GM18499 (cell line): ENCODE data around the gene THSD4.

Experiments used
- ATAC-seq: cut with Tn5 transposase; IDR thresholded peaks from one replicate; pipeline ENCODE4 v1.9.1; 2021; ENCODE audit warnings: moderate number of reproducible peaks; ENCODE audit not compliant: insufficient read depth, unreplicated experiment

THSD4 gene

DNA sequence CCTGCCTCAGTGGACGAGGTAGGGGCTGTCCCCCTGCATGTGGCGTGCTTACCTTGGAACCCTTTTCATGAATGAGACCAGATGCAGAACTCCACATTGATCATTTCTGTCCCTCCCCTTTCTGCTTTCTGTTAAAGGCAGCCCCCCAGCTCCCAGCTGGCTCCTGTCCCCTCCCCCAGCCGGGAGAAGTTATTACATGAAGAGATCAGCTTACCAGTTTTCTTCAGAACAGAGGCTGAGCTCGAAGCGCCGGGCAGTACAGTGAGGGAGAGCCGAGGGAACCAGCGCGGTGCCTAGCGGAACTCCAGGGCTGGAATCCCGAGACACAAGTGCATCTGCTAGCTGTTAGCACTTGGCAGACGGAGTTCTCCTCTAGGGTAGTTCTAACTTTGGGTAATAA is 431.7 kb downstream of the THSD4 start:
- no peak for ATAC-seq

DNA sequence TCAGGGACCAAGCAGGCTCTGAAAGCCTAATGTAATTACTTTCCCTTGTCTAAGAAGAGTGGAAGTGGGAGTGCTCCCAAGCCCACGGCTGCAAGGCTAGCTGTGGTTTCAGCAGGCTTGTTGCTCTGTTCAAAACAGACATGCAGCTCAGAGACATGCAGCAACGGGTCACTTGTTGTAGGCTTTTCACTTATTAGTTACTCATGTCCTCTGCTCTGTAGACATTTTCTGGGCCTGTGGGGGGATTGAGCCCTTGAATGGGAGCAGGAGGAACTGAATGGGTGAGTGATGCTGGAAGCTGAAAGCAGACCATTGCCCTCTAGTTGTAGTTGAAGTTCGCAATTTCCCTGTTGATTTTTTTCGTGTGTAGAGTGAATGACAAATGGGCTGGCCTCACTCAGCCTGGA is 433.1 kb downstream of the THSD4 start:
- ATAC-seq, result no peak

DNA sequence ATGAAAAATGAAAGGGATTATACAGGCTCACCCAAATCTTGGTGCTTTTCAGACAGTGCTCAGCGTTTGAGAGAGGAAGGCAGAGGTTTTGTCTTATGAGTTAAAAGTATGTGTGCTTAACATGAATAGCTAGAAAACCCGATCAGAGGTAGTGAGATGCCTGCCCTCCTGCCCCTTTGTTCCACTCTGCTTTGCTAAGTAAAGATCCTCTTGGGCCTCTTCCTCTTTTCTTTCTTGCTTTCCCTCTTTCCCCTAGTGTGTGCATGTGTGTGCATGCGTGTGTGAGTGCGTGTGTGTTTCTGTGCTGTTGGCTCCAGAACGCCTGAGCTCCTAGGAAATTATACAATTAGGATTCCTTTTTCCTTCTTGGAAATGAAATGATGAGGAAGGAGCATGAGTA is 433.8 kb downstream of the THSD4 start:
- no peak for ATAC-seq

DNA sequence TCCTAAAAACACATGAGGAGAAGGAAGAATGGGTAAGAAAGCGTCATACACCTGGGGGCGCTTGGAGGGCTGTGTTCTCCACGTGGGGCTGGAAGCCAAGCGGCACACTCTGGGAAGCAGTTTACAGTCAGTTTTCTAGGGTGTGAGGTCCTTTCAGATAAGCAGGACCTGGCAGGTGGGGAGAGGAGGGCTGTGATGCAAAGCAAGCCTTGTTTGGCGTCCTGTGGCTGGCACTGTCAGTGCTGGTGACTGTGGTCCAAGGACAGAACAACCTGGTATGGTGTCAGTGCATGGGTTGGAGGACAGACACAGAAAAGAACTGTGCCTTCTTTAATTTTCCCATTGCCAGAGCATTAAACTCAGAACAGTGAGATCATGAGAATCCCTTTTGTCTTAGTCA is 434.4 kb downstream of the THSD4 start:
- ATAC-seq, result no peak

DNA sequence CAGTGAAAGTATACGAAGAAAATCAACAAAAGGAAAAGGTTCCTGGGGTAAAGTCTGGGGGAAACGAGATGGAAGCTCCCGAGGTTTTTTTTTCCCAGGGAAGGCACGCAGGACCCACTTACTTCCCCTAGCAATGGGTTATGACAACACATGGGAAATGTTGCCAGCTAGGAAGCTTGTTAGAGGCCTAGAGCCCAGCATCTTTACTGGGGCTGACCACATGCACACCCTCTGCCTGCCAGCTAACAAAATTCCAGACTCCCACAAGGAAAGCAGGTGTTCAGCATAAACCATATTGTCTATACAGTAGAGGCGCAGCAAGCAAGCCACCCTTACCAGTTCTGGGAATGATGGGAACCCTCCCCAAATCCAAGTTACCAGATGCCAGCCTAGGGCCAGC is 436.3 kb downstream of the THSD4 start:
- no peak for ATAC-seq

DNA sequence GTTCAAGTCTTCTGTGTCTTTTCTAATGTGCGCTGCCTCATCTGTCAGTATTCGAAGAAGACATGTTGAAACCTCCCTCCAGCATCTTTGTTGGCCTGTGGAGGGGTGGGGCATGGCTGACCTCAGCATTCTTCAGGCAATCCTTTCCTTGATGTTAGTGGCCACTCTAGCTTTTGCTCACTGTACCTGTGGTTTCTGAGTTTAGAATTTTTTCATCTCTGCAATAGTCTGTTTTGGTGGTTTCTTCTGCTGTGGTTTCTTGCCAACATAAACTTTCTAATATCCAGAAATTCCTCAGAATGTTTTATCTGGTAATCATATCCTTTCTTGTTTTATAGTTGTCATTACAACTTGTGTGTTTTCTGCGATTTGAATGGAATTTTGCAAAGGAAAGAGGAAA is 443.8 kb downstream of the THSD4 start:
- no peak for ATAC-seq

DNA sequence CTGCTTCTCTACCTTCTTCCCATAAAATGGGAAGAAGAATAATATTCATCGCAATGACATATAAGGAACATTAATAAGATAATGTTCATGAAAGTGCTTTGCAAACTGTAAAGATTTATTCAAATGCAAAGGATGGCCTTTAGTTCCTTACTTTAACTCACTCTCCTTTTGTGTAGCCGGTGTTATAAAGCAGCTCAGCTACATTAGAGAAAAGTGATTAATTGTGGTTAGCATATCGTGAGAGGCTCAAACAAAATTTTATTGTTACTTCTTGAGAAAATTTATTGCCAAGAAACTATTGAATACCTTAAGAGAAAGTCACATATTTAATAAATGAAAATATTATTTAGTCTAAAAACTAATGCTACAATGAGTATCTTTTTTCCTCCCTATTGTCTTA is 444.3 kb downstream of the THSD4 start:
- ATAC-seq, result no peak

DNA sequence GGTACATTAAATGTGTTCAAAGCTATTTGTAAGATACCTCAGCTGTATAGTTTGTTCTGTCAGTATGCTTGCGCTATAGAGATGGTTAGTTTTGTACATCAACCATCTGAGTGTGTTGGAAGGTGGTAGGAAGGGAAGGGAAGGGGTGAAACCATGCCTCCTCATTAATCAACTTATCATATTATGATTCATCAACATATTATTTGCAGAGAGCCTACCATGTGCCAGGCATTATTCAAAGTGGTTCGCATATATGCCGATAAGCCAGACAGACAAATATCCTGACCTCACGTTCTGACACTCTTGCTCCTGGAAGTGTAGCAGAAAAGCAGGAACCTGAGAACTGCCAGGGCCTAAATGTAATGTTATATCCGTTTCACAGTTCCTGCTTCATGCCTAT is 447.0 kb downstream of the THSD4 start:
- no peak for ATAC-seq

DNA sequence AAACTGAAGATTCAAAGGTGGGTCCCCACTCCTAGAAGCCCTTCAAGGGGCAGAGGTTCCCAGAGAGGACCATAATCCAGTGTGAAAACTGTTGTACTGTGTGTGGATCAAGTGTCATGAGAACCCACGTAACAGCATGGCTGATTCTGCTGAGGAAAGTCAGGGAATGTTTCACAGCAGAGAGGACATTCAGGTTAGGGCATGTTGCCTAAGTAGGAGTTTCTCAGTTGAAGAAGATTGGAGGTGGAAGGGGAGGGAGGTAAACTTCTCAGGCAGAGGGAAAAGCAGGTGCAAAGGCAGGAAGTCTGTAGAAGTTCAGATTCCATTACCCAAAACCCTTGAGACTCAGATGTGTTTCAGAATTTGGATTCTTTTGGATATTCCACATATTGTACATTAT is 448.9 kb downstream of the THSD4 start:
- no peak for ATAC-seq

DNA sequence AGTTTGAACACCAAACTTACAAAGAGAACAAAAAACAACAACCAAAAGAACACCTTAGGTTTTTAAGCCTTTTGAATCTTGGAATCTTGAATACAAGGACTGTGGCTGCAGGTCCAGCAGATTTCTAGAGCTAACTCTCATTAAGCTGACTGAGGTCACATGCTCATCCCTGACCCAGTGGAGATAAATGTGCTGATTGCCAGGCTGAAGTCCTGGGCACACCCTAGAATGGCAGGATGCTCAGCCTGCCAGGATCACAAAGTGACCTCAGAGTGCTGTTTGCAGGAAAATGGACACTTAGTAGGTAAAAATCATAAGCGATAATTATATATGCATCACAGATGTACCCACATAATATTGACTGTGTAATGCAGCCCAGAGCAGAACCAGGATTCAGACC is 449.7 kb downstream of the THSD4 start:
- ATAC-seq, result no peak

DNA sequence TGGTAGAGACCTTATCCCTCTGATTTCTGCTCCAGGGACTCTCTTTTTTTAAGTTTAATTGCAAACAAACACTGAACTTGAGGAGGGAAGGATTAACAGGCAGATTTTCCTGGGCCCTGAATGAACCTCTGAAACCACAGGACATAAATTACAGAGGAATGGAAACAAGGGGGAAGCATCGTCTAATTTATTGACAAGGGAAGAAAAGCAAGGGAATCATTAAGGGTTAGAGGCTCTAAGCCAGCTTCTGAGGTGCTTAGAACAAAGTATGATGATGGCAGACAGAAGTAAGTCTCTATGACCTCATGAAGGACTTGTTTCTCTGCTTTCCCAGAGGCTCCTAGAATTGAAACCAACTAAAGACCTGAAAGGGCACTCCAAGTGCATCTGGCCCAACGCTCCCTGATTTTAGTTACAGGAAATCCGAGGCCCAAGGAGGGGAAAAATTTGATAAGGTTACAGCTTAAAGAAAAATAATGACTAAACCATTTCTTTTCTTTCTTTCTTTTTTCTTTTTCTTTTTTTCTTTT is 450.4 kb downstream of the THSD4 start:
- no peak for ATAC-seq

DNA sequence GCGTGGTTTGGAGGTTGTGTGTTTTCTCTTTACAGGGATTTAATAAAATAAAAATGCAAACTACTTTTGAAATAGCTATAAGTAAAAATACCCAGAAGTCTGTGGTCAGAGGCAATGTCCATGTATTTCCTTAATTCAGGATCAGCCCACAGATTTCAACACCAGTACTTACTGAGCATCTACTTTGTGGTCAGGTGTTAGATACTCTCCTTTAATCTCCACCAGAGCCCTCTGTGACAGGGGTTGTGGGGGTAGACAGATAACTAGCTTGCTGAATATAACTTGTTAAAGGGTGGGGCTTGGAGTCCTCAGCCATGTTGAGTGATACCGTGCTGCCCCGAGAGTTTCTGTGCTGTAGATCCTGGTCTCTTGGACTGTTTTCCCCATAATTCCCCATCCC is 451.0 kb downstream of the THSD4 start:
- no peak for ATAC-seq

DNA sequence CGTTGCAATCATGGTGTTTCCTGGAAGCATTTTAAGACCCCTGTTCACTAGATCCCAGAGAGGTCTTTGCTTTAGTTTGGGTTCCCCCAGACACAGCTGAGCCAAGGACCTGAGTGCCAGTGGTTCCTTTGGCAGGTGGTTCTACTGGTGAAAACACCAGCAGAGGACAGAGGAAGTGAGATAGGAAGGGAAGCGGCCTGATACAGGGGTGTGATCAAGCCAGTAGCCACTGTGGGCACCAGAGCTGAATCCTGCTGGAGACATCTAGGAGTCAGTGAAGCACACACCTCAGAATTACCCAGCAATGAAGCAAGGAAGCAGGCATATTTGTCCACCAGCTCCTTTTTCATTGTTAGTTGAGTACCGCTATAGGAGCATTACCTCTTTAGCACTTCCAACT is 451.9 kb downstream of the THSD4 start:
- ATAC-seq, result no peak

DNA sequence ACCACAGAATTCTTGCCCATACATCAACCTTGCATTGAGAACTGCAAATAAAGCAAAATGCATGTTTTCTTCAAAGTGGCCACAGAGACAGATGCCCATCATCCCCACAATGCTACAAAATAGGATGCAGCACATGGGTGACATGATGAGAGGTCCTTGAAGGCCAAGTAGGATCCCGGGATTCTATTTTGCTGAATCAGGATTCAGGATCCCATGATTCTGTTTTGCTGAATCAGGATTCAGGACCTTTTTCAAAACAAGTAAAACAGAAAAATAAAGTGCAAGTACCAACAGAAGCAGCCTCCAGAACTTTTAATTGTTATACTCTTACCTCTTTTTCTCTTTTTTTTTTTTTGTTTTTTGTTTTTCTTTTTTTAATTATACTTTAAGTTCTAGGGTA is 453.0 kb downstream of the THSD4 start:
- ATAC-seq, result no peak

DNA sequence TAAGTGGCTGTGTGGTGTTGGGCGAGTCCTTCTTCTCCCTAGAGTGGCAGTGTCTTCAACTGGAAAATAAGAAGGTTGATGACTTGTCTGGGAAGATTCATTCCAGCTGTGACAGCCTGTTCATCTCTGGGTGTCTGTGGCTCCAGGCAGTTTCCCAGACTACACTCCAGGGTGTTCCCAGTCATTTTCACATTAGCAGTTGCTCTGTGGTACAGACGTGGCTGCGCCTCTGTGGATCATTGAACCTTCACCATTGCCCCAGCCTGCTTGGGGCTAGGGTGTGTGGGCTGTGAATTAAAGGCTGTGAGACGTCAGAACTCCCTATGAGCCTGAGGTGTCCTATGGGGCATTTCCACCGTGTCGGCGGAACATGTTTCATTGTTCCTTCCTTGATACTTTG is 455.5 kb downstream of the THSD4 start:
- ATAC-seq, result no peak

DNA sequence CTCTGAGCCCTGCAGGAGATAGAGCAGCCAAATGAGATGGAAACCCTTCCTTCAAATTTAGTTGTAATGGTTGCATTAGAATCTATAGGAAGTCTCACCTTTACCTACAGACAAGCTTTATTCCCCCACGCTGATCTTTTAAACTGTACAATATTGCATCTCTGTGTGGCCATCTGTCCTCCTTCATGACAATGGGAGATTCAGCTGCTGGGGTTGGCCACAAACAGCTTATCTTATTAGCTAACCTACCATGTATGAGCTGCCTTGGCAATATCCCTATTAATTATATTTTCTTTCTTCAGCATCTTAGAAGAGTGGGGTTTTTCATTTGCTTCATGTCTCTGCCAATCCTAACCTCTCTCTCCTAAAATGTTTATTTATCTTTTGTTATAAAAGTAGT is 456.4 kb downstream of the THSD4 start:
- ATAC-seq, result no peak

DNA sequence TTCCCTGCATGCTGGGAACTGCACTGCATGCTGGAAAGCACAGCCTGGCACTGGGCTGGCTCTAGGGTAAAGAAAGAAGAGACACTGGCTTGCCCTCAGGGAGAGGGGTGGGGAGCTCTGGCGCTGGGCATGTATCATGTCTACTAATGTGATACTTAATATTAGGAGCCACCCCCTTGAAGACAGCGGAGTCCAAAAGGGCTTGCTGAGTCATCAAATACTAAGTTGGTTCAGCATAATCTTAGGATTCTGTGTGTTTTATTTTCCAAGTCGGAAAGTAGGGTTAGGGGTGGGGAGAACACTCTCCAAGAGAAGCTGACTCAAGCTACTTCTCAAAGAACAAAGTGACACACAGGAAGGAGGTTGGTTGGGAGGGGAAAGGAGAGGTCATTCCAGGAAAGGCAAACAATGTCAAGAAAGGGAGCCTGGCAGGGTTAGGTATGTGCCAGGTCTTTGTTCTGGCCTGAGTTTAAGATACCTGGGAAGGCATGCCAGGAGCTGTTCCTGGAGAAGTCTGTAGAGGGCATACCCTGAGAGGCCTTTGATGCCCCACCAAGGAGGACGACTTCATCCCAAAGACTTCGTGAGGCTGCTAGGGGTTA is 457.3 kb downstream of the THSD4 start:
- ATAC-seq, result no peak

DNA sequence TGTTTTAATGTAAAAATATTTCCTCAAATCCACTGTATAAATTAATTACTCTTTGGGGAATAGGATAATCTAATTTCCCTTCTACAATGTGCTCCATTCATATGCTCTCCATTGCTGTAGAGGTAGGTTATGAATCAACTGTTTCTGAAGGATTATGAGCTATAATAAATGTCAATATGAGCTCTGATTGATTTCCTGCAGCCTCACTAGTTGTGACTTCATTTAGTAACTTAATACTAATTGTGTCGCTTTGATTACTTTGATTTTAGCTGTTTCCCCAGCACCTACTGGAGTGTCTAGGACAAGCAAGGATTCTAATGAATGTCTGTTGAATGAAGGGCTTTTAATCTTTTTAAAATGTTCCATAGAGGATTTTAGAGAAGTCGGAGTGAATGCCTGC is 458.3 kb downstream of the THSD4 start:
- no peak for ATAC-seq

DNA sequence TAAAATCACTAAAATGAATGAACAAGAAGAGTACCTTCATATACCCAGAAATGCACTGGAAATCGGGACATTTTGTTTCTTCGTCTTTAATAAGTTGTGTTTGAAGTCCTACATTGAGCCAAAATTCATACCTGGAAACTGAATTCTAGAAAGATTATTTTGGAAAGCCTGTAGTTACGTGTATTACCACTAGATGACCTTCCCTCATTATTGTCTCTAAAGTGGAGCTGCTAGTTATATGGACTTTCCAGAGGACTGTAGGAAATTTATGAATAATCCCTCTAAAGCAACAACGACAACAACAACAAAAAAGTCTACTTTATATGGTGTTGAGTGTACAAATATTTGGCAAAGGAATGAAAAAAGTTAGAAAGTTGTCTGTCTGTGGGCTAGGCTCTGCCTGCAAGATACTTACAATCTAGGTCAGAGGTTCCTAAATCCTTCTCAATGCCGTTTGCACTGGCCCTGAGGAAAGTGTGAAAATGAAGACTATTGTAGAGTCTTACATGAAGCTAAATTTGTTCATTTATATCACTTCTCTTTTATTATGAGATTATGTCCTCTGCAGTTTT is 460.3 kb downstream of the THSD4 start:
- ATAC-seq, result no peak

DNA sequence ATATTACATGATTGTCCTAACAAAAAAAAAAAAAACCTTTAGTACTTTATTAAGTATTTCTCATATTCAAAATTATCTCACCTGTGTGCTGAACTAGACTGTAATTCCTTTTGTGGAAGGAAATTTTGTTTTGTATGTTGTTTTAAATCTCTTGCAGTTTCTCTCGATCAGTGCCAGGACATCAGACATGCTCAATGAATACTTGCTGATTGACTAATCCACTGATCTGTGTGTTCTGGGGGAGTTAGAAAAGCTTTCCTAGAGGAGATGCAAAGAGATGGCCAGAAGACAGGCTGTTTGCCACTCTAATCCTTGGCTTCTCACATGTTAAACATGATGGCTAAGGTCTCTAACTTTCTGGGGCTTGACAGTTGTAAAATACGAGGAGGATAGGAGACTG is 461.8 kb downstream of the THSD4 start:
- ATAC-seq, result no peak

DNA sequence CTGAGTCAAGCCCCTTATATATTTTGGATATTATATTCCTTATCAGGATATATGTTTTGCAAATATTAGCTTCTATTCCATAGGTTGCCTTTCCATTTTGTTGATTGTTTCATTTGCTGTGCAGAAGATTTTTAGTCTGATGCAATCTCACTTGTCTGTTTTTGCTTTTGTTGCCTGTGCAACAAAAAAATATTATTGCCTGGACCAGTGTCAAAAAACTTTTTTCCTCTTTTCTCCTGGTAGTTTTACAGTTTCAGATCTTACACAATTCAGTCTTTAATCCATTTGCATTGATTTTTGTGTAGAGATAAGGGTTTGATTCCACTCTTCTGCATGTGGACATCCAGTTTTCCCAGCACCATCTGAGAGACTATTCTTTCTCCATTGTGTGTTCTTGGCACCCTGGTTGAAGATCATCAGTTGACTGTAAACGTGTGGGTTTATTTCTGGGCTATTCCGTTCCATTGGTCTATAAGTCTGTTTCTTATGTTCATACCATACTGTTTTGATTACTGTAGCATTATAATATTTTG is 466.2 kb downstream of the THSD4 start:
- no peak for ATAC-seq

DNA sequence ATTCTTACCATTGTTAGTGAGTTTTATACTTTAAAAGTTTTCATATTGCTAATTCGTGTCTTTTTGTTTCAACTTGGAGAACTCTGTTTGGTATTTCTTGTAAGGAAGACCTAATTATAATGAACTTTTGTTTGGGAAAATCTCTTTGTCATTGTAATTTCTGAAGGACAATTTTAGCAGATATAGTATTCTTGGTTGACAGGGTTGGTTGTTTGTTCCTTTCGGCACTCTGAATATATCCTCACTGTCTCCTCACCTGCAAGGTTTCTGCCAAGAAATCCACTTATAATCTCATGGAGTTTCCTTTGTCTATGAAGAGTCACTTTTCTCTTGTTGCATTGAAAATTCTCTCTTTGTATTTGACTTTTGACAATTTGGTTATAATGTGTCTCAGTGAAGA is 469.9 kb downstream of the THSD4 start:
- ATAC-seq, result no peak
